ENCODE data around the gene CALCOCO1.

DNA sequence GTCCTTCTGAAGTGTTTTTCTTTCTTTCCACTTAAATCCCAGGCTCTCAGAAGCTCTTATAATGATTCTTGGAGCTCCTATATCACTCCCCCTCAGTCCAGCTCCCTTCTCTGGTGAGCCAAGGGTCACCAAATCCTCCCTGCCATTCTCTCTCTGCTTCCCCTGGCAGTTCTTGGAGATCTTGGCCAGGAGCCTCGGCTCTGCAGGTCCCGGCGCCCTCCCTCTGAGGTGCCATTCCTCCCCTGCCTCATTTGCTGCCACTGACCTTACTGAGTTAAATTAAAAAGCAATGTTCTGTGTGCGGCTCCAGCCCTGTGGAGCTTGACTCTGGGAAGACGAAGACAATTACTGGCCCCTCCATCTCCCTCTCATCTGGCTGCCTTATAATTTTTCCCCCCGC, 17.5 kb upstream of the CALCOCO1 start:
- TF ChIP-seq, protein P1, sequence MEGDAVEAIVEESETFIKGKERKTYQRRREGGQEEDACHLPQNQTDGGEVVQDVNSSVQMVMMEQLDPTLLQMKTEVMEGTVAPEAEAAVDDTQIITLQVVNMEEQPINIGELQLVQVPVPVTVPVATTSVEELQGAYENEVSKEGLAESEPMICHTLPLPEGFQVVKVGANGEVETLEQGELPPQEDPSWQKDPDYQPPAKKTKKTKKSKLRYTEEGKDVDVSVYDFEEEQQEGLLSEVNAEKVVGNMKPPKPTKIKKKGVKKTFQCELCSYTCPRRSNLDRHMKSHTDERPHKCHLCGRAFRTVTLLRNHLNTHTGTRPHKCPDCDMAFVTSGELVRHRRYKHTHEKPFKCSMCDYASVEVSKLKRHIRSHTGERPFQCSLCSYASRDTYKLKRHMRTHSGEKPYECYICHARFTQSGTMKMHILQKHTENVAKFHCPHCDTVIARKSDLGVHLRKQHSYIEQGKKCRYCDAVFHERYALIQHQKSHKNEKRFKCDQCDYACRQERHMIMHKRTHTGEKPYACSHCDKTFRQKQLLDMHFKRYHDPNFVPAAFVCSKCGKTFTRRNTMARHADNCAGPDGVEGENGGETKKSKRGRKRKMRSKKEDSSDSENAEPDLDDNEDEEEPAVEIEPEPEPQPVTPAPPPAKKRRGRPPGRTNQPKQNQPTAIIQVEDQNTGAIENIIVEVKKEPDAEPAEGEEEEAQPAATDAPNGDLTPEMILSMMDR (IDR thresholded peaks at IDR 0.05) = no peak
- TF ChIP-seq POLR2A (IDR thresholded peaks at IDR 0.05) = no peak
